HFF-Myc (cell line): ENCODE measurements around the gene MYCBPAP.

Experiments
- DNase-seq: peaks from one replicate; pipeline ENCODE4 v3.0.0-alpha.2; 2011; ENCODE audit warnings: low read depth; ENCODE audit errors: extremely low read depth
- H3K4me3 ChIP-seq: replicated peaks from 2 replicates; pipeline ENCODE4 v1.5.1; 2011; ENCODE audit warnings: low read depth, mild to moderate bottlenecking, control low read depth, low read length
- CTCF ChIP-seq: IDR thresholded peaks from 2 replicates; pipeline ENCODE4 v1.5.1; 2012; ENCODE audit warnings: mild to moderate bottlenecking, low read depth, low read length, control low read depth; ENCODE audit errors: missing control alignments

Gene MYCBPAP

GRCh38 chr17:50521514-50521913 is 13.3 kb downstream of the MYCBPAP start:
- no peak overlapping the region for H3K4me3 ChIP-seq
- no peak for DNase-seq
- no peak for TF ChIP-seq CTCF

- TF ChIP-seq CTCF, result no peak
- H3K4me3 ChIP-seq, result no peak overlapping the region
- no peak for DNase-seq
Observed at GRCh38 chr17:50522766-50523165, 14.5 kb downstream of the MYCBPAP start.

GRCh38 chr17:50523208-50523607 is 15.0 kb downstream of the MYCBPAP start:
- no peak for TF ChIP-seq CTCF
- no peak for DNase-seq
- no peak overlapping the region for H3K4me3 ChIP-seq

GRCh38 chr17:50524838-50525237 is 16.6 kb downstream of the MYCBPAP start:
- DNase-seq, result no peak
- H3K4me3 ChIP-seq, result no peak overlapping the region

GRCh38 chr17:50527155-50527762 is 19.0 kb downstream of the MYCBPAP start:
- TF ChIP-seq CTCF, result no peak
- H3K4me3 ChIP-seq, result no peak overlapping the region
- no peak for DNase-seq

More at GRCh38 chr17:50524838-50525237, 16.6 kb downstream of the MYCBPAP start:
- no peak for TF ChIP-seq CTCF

- no peak for DNase-seq
Observed at GRCh38 chr17:50527949-50528474, 19.8 kb downstream of the MYCBPAP start.

More at GRCh38 chr17:50527949-50528474, 19.8 kb downstream of the MYCBPAP start:
- no peak for TF ChIP-seq CTCF
- no peak overlapping the region for H3K4me3 ChIP-seq
